ENCODE results near the gene TNFRSF25. TPM values are rescaled to one million over a fixed set of nuclear protein-coding genes. Genes with fewer than 3 reads are reported as not detected.

TNFRSF25 gene
- total and polyA plus RNA-seq, 2 of the 8 experiments (the other 6 are each of a cell fraction or from before 2014, with no cell fraction given): 10.7 to 19.5 TPM

- Histone ChIP-seq H4K91ac (replicated peaks; ENCODE audit: insufficient read length, low read length) (no peak within 1 kb of the TSS), H2BK5ac (ENCODE audit: low read depth, low read length) (no peak within 1 kb of the TSS), H4K8ac (ENCODE audit: extremely low read depth, insufficient read depth, low read length) (peak within 1 kb of the TSS; percentile 45), H4K20me1 (replicated peaks in 1 of 2; ENCODE audit: control insufficient read depth in 1 of 2, insufficient read depth in 2 of 2, low read length in 2 of 2) (peaks cover 0 to 7% of the 10 kb centered on the region in 2 experiments), H3K36me3 (ENCODE audit: control insufficient read depth in 2 of 4, insufficient read depth in 4 of 4, low read length in 3 of 4) (peaks cover 0 to 5% (median 0%) of the 10 kb centered on the region in 4 experiments; a peak in 1 of 8 replicates), H4K5ac (ENCODE audit: insufficient read length, low read depth, low read length) (no peak within 1 kb of the TSS), H3K56ac (replicated peaks; ENCODE audit: insufficient read length, low read depth, low read length) (no peak within 1 kb of the TSS), H3K27ac (ENCODE audit: low read depth, low read length) (no peak within 1 kb of the TSS), H3K4ac (replicated peaks; ENCODE audit: insufficient read length, low read depth, low read length) (no peak within 1 kb of the TSS), H3K23me2 (ENCODE audit: low read depth, low read length) (peaks cover 13% of the 10 kb centered on the region; the same call in 1 of the 2 replicates), H2BK120ac (replicated peaks; ENCODE audit: low read depth, low read length) (no peak within 1 kb of the TSS), H3K9ac (replicated peaks in 1 of 4; ENCODE audit: extremely low read depth in 1 of 4, low read depth in 3 of 4, low read length in 3 of 4) (no peak within 1 kb of the TSS), H3K79me2 (ENCODE audit: control insufficient read depth in 1 of 2, insufficient read depth in 2 of 2, low read length in 2 of 2) (no peaks in the 10 kb centered on the region), H2AK5ac (ENCODE audit: low read depth, low read length) (no peak within 1 kb of the TSS), H3K14ac (ENCODE audit: insufficient read length) (no peak within 1 kb of the TSS), H3K23ac (ENCODE audit: insufficient read length) (no peak within 1 kb of the TSS), H3K27me3 (replicated peaks in 1 of 4; ENCODE audit: control insufficient read depth in 3 of 4, extremely low read depth in 1 of 4, insufficient read depth in 3 of 4, low read length in 3 of 4) (peaks cover 48 to 73% (median 65%) of the 10 kb centered on the region in 4 experiments), H3K4me2 (ENCODE audit: insufficient read depth in 1 of 2, low read depth in 2 of 2, low read length in 2 of 2) (peak within 1 kb of the TSS; percentile 26 to 67), H3K4me1 (replicated peaks in 1 of 4; ENCODE audit: control insufficient read depth in 3 of 4, insufficient read depth in 4 of 4, low read length in 3 of 4) (peaks cover 0 to 29% (median 12%) of the 10 kb centered on the region in 4 experiments; a peak in 5 of 7 replicates), H2BK12ac (ENCODE audit: low read depth, low read length) (no peak within 1 kb of the TSS; the same call in 1 of the 2 replicates), H2AFZ (ENCODE audit: low read length) (0 out of 2 replicates have a peak within 1 kb of the TSS, but pooled peaks have one; percentile 31), H2BK15ac (ENCODE audit: low read length) (0 out of 2 replicates have a peak within 1 kb of the TSS, but pooled peaks have one; percentile 72), H3K9me3 (ENCODE audit: insufficient read depth in 2 of 2, low read depth in 1 of 2, low read length in 1 of 2) (no peaks in the 10 kb centered on the region), H3K79me1 (ENCODE audit: low read depth, low read length) (no peaks in the 10 kb centered on the region), H2BK20ac (ENCODE audit: low read length) (no peak within 1 kb of the TSS), H3K4me3 (ENCODE audit: extremely low read depth in 1 of 4, insufficient read depth in 2 of 4, low read depth in 3 of 4, low read length in 4 of 4) (peak within 1 kb of the TSS in 3 of 4 experiments; percentile 15 to 52 (median 19); a peak in 5 of 8 replicates), H3K18ac (ENCODE audit: extremely low read depth, low read length) (peak within 1 kb of the TSS; percentile 32)
- WGBS, 2 experiments (ENCODE audit: extremely low coverage in 1 of 2, insufficient coverage in 1 of 2, insufficient read length in 1 of 2, insufficient replicate concordance in 2 of 2, low coverage in 1 of 2, low lambda C conversion rate in 2 of 2, missing lambda C conversion rate in 1 of 2): 29% methylated on average over 50 of the region's 99 CpGs; no CpG with 5 or more reads in 1 of the 2 experiments
- CTCF ChIA-PET (ENCODE audit: partially characterized antibody): interaction anchor here (0.5 to 2.9 kb wide), 7 partner anchors 12 to 294 kb away, joined by 3 to 42 read pairs (median 4); no protein-coding TSS in a partner anchor
- POLR2A ChIA-PET (ENCODE audit: partially characterized antibody): interaction anchor here (0.6 to 1.7 kb wide), 4 partner anchors 16 to 176 kb away, joined by 3 to 4 read pairs (median 3); no protein-coding TSS in a partner anchor
- DNase-seq (ENCODE audit: low read depth in 1 of 2, low spot score in 2 of 2) (peak in 1 of 2 experiments; percentile 60), FAIRE-seq (no peak)
- TF ChIP-seq GABPA (IDR thresholded peaks at IDR 0.05; ENCODE audit: borderline replicate concordance, insufficient read depth, low read length): peak; percentile 10; the same call in 1 of the 2 replicates
- 0 out of 2 replicates have a peak, but pooled peaks have one; percentile 19 for TF ChIP-seq RBBP5 (IDR thresholded peaks at IDR 0.05; ENCODE audit: borderline replicate concordance, low read depth, low read length)
- TF ChIP-seq SUZ12 (IDR thresholded peaks at IDR 0.05; ENCODE audit: low read length): peak; percentile 67
- no peak for TF ChIP-seq RFX5 (IDR thresholded peaks at IDR 0.05; ENCODE audit: borderline replicate concordance, low read depth, low read length)
- TF ChIP-seq PHF8 (conservative IDR thresholded peaks at IDR 0.05; ENCODE audit: low read depth, low read length): 0 out of 2 replicates have a peak, but pooled peaks have one; percentile 13
- TF ChIP-seq KDM4A (IDR thresholded peaks at IDR 0.05; ENCODE audit: low read depth, low read length, severe bottlenecking): peak; percentile 68
- TF ChIP-seq E2F6 (IDR thresholded peaks at IDR 0.05): no peak
- no peak for TF ChIP-seq SIRT6 (IDR thresholded peaks at IDR 0.05; ENCODE audit: low read length)
These were observed 41.1 kb downstream of the TNFRSF25 start, which contains the start of gene ESPN for GRCh38 chr1:6424619-6425593. Gene ESPN (plus strand): TSS chr1:6424776. CDS start chr1:6424956, 180 bp downstream.

All from H1 (cell line).